HG02970 (cell line): Measurements from ENCODE around the gene PCSK2.

Experiments
- ATAC-seq: cut with Tn5 transposase; IDR thresholded peaks from one replicate; pipeline ENCODE4 v1.9.1; 2021; ENCODE audit warnings: mild to moderate bottlenecking, moderate library complexity, moderate number of reproducible peaks; ENCODE audit not compliant: unreplicated experiment, low FRiP score

Gene PCSK2

DNA sequence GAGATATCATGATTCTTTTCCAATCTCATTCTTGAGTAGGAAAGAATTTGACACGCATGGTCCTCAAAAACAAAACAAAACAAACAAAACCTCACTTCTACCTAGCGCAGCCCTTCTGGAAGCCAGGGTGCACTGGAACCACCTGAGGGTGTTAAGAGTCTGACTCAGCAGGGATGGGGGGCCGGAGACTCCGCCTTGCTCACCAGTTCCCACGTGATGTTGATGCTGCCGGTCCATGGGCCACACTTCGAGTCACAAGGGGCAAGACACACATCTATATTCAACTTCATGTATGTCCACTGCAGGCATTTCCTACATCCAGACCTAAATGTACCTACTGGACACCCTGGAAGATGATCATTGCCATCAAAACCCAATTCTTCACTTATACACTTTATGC lies 274.0 kb downstream of the PCSK2 start:
- no peak for ATAC-seq

DNA sequence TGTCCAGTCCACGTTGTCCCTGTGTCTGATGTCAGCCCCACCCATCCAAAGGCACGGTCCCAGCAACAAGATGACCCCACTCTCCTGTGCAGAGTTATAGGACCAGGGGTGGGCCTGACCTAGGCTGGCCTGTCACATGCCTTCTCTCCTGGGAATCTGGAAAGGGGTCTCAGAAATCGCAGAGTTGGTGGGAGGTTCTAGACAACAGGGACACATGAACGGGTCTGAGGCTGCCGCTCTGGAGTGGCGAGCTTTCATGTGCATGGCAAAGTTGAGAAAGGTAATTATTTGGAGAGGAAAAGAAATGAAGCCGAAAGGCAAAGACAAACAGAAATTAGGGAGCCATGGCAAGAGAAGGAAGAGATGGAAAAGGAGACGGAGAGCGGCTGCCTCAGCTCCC lies 274.9 kb downstream of the PCSK2 start:
- no peak for ATAC-seq

DNA sequence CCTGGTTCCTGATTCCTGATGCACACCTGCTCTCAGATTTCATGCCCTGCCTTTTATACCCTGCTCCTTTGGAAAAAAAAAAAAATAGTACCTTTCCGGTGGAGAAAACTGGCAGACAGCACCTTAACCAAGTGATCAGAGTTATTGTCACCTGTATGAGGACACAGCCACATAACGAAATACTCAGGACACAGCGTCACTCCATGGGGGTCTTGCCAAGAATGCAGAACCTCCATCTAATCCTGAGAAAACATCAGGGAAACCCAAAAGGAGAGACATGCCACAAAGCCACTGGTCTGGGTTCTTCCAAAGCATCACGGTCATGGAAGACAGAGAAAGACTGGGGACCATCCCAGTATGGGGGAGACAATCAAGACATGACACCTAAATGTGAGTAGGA lies 275.3 kb downstream of the PCSK2 start:
- no peak for ATAC-seq

DNA sequence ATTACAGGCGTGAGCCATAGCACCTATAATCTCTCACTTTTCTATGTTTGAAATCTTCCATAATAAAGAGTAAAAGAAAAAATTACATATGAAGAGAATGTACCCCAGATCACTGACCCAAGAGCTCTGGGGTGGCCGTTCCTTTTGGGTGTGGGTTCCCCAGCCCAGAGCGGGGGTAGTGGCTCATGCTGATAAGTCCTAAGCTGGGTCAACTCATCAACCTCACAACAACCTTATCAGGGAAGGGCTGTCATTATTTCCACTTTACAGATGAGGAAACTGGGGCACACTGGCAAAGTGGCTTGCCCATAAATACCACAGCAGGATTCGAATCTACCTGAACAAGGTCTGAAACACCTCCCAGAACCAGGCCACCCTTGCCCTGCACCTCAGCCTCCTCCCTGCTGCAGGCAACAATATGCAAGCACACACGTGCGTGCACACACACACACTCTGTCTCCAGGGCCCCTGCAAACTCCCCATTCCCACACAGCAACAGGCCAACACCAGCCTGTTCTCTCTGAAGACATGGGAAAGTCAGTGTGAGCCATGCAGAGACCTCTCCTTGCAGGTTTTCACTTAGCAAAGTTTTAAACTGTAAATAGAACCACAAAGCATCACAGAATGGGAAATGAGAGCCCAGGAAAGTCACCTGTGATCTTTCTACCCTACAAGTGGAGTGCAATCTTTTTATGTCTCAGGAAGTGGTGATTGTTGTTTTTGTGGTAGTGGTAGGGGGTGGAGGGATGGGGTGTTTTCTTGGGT lies 276.6 kb downstream of the PCSK2 start:
- no peak for ATAC-seq

DNA sequence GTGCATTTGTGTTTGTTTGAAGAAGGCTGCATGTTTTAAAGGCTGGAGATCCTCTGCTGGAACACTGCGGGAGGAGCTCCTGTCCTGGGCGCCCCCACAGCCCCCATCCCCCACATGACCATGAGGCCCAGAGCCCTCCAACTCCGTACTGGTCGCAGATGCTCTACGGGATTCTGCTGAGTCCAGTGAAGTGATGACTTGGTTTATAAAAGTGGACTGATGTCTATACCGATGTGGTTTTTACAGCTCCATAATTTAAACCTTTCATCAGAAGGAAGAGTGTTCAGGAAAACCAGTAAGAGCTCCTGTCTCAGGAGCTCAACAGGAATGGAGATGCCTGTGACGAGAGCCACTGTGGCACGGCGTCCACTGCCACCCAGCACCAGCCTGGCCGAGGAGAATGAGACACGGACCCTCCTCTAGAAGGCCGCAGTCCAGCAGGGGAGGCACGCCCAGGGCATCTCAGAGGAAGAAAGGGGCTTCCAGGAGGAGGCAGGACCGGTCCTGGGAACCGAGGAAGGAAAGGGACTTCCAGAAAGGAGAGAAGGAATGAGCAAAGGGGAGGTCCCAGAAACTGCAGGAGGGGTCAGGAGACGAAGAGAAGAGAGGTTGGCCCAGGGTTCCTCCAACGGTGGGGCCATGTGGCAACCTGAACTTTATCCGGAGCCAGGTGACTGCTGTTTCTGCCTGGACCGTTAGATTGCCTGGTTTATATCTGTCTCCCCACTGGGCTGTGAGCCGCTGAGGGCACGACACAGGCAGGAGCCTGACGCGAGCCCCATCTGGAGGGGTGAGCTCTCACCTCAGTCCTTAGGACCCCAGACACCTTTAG lies 277.4 kb downstream of the PCSK2 start:
- no peak for ATAC-seq

DNA sequence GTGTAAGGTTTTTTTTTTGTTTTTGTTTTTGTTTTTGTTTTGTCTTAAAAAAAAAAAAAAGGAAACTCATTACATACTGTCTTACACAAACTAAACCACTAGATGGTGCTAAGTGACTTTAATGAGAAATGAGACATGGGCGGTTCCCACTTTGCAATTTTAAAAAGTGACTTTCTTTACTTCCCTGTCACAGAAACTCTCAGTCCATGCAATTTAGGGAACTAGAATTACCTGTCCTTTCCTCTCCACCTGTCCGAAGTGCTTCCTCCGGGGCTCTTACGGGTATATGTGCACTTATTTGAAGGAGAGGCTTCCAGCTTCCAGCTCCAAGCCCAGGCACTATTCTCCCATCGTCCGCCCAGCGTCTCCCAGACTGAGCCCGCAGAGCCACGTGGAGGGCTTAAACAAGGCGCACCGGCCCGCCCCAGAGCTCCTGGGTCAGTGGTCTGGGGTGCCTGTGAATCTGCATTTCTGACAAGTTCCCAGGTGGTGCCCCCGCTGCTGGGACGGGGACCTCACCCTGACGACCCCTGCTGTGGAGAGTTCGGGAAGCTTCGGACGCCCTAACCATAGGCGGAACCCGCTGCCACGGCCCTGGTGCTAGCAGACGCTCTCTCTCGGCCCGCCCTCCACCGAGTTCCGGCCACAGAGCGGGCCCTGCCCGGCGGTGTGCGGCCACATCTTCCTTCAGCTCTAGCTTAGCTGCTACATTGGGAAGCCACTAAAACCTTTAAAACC lies 278.2 kb downstream of the PCSK2 start:
- no peak for ATAC-seq

DNA sequence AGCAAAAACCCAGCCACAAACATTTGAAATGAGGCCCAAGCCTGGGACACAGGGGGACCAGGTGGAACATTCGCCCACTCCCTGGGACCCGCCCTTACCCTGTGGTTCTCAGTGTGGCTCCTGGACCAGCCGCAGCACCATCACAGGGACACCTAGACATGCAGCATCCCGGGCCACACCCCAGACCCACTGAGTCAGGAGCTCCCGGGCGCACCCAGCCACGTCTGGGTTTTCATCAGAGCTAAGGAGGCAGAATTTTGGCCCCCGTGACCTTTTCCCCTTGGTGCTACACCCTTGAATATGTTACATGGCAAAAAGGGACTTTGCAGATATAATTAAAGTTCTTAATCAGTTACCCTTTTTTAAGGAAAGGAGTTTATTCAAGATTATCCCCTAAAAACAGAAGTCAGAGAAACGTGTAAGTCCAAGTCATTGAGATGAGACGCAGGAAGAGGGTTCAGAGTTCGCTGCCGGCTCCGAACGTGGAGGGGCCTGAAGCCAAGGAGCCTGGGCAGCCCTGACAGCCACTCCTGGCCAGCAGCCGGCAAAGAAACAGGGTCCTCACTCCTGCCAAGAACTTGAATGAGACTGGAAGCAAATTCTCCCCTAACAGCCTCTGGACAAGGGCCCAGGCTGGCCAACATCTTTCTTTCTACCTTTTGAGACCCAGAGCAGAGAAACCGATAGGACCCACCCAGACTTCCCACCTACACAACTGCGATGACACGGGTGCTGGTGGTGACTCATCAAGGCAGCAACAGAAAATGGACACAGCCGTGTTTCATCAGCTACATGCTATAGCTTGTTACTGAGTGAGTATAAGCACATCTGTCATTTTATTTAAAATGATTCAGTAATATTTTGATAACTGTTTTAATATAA lies 279.0 kb downstream of the PCSK2 start:
- ATAC-seq, result no peak

DNA sequence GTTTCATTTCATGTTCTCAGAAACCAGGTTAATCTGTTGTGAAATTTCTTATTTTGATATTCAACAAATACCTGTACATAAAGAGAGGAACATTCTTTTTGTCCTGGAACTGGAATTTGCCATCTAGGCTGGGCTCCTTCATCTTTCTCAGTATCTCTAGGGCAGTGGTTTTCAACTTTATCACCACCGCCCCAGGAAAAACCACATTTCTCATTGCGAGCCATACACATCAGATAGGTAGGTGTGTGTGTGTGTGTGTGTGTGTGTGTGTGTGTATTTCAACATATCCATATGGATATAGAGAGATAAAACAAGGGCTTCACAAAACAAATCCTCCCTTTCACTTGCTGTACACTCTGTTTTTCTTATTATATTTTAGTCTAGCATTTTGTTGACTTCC lies 280.2 kb downstream of the PCSK2 start:
- no peak for ATAC-seq

DNA sequence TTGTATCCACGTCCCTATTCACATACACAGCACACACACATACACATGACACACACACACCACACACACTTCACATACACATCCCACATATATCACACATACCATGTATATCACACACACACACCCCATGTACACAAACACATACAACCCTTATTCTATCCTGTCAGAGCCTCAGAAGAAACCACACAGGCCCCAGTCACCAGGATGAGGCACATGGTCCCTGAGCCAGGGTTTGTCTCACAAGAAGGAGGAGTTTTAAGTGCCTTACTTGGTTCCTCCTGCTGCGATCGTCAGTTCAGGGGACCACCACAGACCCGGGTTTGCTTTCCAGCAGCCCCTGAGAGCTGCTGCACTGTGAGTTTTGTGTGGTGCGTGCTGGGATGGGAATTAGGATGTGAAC lies 280.7 kb downstream of the PCSK2 start:
- no peak for ATAC-seq

DNA sequence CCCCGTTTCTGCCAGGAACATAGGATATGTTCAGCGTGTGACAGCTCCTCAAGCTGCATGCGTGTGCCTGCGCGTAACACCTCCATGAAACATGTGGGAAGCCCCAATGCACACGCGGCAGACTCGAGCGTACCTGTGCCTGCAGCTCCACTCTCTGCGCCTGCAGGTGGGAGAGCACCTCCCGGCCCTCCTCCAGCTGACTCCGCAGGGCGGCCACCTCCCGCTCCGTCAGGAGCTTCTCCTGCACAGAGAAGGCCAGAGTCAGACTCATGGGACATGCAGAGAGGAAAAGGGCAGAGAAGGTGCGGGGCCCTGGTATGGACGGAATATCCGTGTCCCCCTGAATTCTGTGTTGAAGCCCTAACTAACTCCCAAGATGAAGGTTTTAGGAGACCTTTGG lies 281.9 kb downstream of the PCSK2 start:
- no peak for ATAC-seq

DNA sequence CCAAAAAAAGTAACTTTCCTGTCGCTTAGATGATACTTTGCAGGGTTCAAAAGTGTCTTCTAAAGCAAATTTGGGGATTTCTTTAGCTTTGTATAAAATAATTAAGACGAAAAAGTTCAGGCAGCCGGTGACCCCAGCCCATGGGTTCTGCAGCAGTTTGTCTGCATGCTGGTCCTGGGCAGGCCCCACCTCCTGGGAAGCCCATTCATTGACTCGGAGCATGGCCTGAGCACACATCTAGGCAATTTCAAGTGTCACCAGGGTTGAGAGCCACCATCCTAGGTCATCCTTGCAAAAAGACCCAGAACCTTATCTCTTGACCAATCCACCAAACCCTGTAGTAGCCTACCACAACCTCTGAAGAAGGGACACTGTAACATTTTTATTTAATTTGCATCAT lies 283.7 kb downstream of the PCSK2 start:
- no peak for ATAC-seq

DNA sequence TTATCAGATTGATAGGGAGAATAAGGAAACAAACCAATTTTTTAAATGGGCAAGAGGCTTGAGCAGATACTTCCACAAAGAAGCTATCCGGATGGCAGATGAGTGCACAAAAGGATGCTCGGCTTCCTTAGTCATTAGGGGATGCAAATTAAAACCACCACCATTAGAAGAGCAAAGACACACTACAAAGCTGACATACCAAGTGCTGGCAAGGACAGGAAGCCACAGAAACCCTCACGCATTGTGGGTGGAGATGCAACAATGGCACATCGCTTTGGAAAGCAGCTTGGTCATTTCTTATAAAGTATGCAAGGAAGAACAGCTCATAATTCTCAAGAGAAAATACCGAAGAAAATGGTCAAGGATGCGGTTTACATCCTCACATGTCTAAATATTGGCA lies 284.6 kb downstream of the PCSK2 start:
- no peak for ATAC-seq

DNA sequence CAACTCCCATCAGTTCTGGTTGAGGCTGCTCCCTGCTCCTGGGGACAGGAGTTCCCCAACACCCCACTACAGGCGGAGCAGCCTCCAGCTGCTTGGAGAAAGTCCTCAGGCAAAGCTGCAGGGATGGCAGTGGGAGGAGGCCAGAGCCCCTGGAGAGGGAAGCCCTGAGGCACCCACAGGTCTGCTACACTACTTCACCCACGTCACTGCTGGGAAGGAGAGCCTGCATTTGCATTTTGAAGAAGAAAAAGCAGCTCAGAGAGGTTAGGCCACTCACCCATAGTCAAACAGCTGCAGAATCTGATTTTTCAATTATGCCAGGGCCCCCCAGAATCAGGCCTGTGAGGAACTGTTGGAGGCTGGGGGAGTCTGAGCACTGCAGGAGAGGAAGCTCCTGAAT lies 287.1 kb downstream of the PCSK2 start:
- ATAC-seq, result no peak

DNA sequence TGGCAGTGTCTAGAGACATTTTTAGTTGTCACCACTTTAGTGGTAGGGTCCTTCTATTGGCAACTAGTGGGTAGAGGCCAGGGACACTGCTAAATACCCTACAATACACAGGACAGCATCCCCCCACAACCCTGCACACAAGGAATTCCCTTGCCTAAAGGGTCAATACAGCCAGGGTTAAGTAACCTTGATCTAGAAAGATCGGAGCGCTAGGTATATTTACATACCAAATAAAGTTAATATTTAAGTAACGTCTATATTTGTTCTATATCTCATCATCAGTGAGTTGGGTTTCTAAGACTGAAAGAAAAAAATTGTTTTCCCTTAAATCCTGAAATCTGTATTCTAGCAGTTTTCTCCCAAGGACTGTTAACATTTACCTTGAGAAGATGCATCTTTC lies 288.2 kb downstream of the PCSK2 start:
- ATAC-seq, result no peak

DNA sequence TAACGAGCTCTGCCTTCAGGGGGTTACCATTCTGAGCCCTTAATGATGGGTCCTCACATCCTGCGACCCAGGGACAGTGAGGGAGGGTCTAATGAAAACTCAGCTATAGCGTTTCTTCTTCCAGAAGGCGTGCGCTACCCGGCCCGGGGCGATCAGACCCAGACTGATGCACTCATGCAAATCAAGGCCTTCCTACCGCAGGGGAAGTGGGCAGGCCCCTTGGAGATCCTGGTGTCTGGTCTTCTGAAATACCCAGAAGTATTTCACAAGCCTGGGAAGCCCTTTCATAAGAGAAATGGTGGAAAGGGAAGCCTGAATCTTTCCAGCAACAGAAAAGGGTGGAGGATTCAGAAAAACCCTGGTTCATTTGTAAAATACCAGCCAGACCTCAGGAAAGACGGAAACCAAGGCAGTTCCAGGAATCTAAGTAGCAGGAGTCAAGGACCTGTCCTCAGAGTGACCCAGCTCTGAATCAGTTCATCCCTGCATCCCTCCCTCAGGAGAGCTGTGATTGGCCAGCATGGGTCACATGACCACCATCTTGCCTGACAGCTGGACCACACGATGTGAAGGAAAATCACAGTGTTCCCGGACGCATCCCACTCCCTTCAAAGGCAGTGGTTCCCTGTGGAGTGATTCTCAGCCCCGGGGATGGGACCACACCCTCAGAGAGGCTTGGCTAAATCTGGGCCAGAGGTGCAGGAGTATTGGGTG lies 291.7 kb downstream of the PCSK2 start:
- no peak for ATAC-seq

DNA sequence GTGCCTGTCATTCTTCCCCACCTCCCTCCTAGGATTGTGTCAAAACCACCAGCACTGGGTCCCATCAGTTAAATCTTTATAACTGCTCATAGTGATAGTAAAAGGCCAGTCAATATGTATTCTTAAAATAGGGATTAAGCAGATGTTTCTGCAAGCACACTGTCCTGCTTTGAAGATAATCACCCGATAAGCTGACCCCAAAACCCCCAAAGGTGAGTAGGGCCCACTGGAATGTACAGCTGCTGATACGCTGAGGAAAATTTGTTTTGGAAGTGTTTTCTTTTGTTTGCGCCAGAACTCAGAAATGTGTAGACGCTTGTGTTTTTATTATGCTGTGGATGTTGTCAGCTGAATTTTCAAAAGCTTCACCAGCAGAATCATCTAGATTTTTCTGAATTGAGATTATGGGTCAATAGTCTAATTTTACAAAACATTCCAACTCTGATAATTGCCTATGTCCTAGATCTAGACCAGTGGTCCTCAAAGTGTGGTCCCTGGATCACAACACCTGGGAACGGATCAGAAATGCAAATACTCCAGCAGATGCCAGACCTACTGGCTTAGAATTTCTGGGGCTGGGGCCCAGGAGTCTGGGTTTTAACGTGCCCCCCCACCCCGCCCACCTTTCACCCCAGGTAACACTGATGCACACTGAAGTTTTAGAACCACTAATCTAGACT lies 292.9 kb downstream of the PCSK2 start:
- ATAC-seq, result no peak

DNA sequence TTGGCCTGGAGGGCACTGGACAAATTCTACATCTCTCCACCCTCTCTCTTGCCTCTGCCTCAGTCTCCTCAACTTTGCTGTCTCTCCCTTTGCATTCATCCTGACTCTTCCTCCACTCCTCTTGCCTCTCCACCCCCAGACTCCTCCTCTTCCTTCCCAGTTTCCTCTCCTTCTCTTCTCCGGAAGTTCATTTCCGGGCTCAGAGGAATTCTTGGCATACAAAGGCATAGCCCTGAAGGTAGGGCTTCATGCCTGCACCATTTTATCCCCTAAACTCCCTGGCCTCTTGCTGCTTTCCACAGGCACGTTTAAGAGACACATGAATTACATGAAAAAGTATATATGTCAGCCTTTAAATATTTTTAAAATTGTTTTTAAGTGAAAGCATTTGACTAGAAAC lies 293.7 kb downstream of the PCSK2 start:
- ATAC-seq, result no peak

DNA sequence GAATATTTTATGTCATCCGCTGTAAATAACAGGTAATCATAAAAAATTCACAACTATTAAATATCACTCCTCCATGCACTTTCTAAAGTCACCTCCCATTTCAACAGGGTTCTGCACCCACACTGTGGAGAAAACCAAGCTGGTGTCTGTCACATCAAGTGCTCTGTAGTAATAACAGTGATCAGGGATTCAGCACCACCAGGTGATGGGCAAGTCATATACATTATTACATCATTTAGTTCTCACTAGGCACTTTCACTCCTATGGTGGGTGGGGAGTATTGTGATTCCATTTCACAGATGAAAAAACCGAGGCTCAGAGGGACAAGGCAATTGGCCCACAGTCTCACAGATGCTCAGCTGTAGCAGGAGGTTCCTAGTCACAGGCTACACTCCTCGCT lies 295.7 kb downstream of the PCSK2 start:
- ATAC-seq, result no peak

DNA sequence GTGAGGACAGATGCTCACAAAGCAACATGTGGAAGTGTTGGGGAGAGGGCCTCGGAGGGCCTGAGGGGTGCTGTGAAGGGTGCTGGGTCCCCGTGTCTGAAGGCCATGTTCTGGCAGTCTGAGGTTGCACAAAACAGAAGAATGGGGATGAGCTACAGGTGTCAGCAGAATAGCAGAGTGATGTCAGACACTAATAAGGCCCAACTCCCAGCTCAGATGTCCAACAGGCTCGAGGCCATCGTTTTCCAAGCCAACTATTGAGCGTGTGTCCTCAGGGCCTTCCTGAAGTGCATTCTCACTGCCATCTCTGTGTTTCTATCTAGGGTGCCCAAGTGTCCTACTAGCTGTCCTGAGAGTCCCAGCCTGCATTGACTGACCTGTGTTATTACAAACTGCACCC lies 296.5 kb downstream of the PCSK2 start:
- no peak for ATAC-seq
